Stimulated activated CD8-positive, alpha-beta memory T cell treated with anti-CD3 and anti-CD28 coated beads, Interleukin-4, amount 100 ng/mL, for 4 hours (primary cell): ENCODE data around the gene MS4A12.
"Not testable (repeated sequence)": the region's sequence is repeated elsewhere in the genome, so short reads cannot be mapped to it uniquely, and the experiment has no call there.

ENCODE experiments used
- DNase-seq, 2 donors: peaks; one replicate each; pipeline ENCODE4 v3.0.0-alpha.2; 2020; ENCODE audit warnings: low read depth in 2 of 2, low spot score in 1 of 2

MS4A12 gene

GRCh38 chr11:60512651-60513225 is 20.2 kb downstream of the MS4A12 start:
- no peak for DNase-seq

GRCh38 chr11:60513496-60514460 is 21.2 kb downstream of the MS4A12 start:
- no peak for DNase-seq

GRCh38 chr11:60515144-60515855 is 22.7 kb downstream of the MS4A12 start, which contains the start of gene MS4A13:
MS4A13 (plus strand) TSS chr11:60515392; CDS start chr11:60518084, 2,692 bp downstream.
- no peak for DNase-seq

GRCh38 chr11:60528465-60528864 is 35.9 kb downstream of the MS4A12 start:
- no peak for DNase-seq

GRCh38 chr11:60528934-60529333 is 36.4 kb downstream of the MS4A12 start:
- DNase-seq: no peak

- DNase-seq: no peak
Measured at GRCh38 chr11:60530454-60531100, 38.0 kb downstream of the MS4A12 start.

GRCh38 chr11:60532383-60532782 is 39.8 kb downstream of the MS4A12 start:
- DNase-seq: not testable (repeated sequence)

GRCh38 chr11:60538627-60539026 is 46.0 kb downstream of the MS4A12 start:
- DNase-seq: not testable (repeated sequence)

GRCh38 chr11:60544077-60544476 is 51.5 kb downstream of the MS4A12 start:
- no peak for DNase-seq
